ENCODE data around the gene NTRK3. TPM values are rescaled to one million over a fixed set of nuclear protein-coding genes. Genes with fewer than 3 reads are reported as not detected.

NTRK3 gene
- total RNA-seq, 4 donors from 2014 or later, result 5.3 to 11.7 (median 6.3) TPM

GRCh38 chr15:87829332-87830050 lies 427.0 kb downstream of the NTRK3 start:
- Histone ChIP-seq H3K27ac (no peak overlapping the region), H3K36me3 (no peaks in the 10 kb centered on the region), H3K9me3 (no peaks in the 10 kb centered on the region), H3K27me3 (no peaks in the 10 kb centered on the region), H3K4me1 (no peaks in the 10 kb centered on the region), H3K4me3 (no peak overlapping the region)
- 72% methylated on average over 4 of the region's 4 CpGs for WGBS
- no peak for DNase-seq (ENCODE audit: low spot score in 2 of 2)
- no peak for TF ChIP-seq POLR2A (IDR thresholded peaks at IDR 0.05)
- no peak for TF ChIP-seq EP300 (IDR thresholded peaks at IDR 0.05)
- TF ChIP-seq, protein P1, sequence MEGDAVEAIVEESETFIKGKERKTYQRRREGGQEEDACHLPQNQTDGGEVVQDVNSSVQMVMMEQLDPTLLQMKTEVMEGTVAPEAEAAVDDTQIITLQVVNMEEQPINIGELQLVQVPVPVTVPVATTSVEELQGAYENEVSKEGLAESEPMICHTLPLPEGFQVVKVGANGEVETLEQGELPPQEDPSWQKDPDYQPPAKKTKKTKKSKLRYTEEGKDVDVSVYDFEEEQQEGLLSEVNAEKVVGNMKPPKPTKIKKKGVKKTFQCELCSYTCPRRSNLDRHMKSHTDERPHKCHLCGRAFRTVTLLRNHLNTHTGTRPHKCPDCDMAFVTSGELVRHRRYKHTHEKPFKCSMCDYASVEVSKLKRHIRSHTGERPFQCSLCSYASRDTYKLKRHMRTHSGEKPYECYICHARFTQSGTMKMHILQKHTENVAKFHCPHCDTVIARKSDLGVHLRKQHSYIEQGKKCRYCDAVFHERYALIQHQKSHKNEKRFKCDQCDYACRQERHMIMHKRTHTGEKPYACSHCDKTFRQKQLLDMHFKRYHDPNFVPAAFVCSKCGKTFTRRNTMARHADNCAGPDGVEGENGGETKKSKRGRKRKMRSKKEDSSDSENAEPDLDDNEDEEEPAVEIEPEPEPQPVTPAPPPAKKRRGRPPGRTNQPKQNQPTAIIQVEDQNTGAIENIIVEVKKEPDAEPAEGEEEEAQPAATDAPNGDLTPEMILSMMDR (IDR thresholded peaks at IDR 0.05), result no peak
- TF ChIP-seq POLR2AphosphoS5 (IDR thresholded peaks at IDR 0.05), result no peak

DNA sequence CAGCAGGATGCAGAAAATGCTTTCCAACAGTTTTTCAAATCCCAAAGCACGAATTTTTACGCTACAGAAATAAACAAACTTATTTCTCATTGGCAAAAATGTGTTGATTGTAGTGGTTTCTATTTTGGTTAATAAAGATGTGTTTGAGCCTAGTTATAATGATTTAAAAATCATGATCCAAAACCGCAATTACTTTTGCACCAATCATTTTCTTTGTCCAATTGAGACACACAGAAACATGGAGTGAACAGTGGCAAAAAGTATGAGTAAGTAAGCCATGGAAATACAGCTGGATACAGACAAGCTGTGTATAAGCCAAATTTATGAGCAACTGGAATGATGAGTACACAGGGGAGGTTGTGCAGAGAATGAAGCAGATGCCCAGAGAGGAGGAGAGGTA lies 427.9 kb downstream of the NTRK3 start:
- TF ChIP-seq EP300 (IDR thresholded peaks at IDR 0.05) (no peak), POLR2AphosphoS5 (IDR thresholded peaks at IDR 0.05) (no peak), POLR2A (IDR thresholded peaks at IDR 0.05) (no peak)
- TF ChIP-seq, protein P1 (IDR thresholded peaks at IDR 0.05), result no peak
- H3K27ac ChIP-seq, result no peak overlapping the region
- H3K36me3 ChIP-seq, result no peaks in the 10 kb centered on the region
- H3K4me3 ChIP-seq, result no peak overlapping the region
- no peaks in the 10 kb centered on the region for H3K27me3 ChIP-seq
- no peaks in the 10 kb centered on the region for H3K9me3 ChIP-seq
- no peaks in the 10 kb centered on the region for H3K4me1 ChIP-seq
- no peak for DNase-seq (ENCODE audit: low spot score in 2 of 2)
- WGBS, result 82% methylated on average over 3 of the region's 3 CpGs

DNA sequence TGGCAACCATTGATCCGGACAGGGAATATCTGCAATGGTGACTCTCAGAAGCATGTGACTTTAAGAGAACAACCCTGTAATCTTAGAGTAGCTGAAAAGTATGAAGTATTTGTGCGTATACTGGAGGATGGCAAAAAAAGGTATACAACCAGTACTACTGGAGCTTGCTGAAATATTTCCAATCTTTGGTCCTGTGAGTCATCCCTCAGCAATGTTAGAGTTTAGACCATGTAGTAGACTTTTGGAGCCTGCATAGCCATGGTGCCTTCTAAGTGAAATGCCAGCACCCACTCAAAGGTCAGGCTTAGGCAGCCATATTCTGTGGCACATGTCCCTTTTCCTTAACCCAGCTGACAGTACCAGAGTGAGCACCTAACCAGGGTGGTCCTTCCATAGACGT lies 429.4 kb downstream of the NTRK3 start:
- TF ChIP-seq POLR2AphosphoS5 (IDR thresholded peaks at IDR 0.05) (no peak), EP300 (IDR thresholded peaks at IDR 0.05) (no peak), POLR2A (IDR thresholded peaks at IDR 0.05) (no peak)
- TF ChIP-seq, protein P1 (IDR thresholded peaks at IDR 0.05), result no peak
- H3K27me3 ChIP-seq, result no peaks in the 10 kb centered on the region
- no peaks in the 10 kb centered on the region for H3K9me3 ChIP-seq
- H3K4me1 ChIP-seq, result no peaks in the 10 kb centered on the region
- DNase-seq (ENCODE audit: low spot score in 2 of 2), result no peak
- no peak overlapping the region for H3K4me3 ChIP-seq
- H3K27ac ChIP-seq, result no peak overlapping the region
- WGBS, result 91% methylated on average over 3 of the region's 3 CpGs
- H3K36me3 ChIP-seq, result no peaks in the 10 kb centered on the region

DNA sequence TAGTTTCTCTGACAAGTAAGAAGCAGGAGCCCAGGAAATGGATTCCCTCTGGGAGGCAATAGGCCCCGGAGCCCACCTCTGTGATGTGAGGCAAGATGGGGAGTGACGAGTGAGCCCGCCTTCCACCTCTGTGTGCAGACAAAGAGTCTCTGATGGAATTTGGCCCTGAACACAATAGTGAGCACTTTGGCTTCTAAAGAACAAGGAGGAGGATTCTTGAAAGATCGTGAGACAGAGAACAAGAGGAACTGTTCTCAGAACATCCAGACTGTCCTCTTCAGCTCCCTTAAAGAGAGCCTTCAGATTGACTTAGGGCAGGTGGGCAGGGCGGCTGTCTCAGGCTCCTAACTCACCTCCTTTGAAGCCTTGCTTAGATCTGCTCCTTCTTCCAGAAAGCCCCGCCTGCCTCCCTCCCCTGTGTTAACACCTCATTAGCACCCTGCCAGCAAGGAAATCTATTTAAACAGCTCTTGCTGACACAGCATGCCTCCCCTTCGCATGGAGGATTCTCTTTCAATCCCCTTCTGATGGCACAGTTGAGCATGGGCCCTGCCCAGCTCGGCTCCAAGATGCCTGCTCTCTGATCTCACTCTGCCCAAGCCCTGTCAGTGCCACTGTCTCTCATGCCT lies 430.3 kb downstream of the NTRK3 start:
- H3K36me3 ChIP-seq, result no peaks in the 10 kb centered on the region
- TF ChIP-seq POLR2A (IDR thresholded peaks at IDR 0.05) (no peak), POLR2AphosphoS5 (IDR thresholded peaks at IDR 0.05) (no peak), EP300 (IDR thresholded peaks at IDR 0.05) (no peak)
- TF ChIP-seq, protein P1 (IDR thresholded peaks at IDR 0.05), result no peak
- WGBS, result 46% methylated on average over 8 of the region's 8 CpGs

GRCh38 chr15:87818756-87819155 lies 437.8 kb downstream of the NTRK3 start:
- Histone ChIP-seq H3K4me3 (no peak overlapping the region), H3K9me3 (no peaks in the 10 kb centered on the region), H3K4me1 (no peaks in the 10 kb centered on the region), H3K36me3 (no peaks in the 10 kb centered on the region), H3K27me3 (no peaks in the 10 kb centered on the region), H3K27ac (no peak overlapping the region)
- no peak for DNase-seq (ENCODE audit: low spot score in 2 of 2)
- 100% methylated on average over 1 of the region's 1 CpG for WGBS
- TF ChIP-seq, protein P1 (IDR thresholded peaks at IDR 0.05), result no peak
- TF ChIP-seq POLR2AphosphoS5 (IDR thresholded peaks at IDR 0.05) (no peak), EP300 (IDR thresholded peaks at IDR 0.05) (no peak), POLR2A (IDR thresholded peaks at IDR 0.05) (no peak)

More for the DNA sequence above, 430.3 kb downstream of the NTRK3 start:
- Histone ChIP-seq H3K27me3 (no peaks in the 10 kb centered on the region), H3K9me3 (no peaks in the 10 kb centered on the region), H3K4me3 (no peak overlapping the region), H3K27ac (no peak overlapping the region), H3K4me1 (no peaks in the 10 kb centered on the region)
- DNase-seq (ENCODE audit: low spot score in 2 of 2), result no peak

Measured in suprapubic skin (tissue), 4 donors.